Daoy (cell line): ENCODE data around the gene IL1R2. TPM values are rescaled to one million over a fixed set of nuclear protein-coding genes. Genes with fewer than 3 reads are reported as not detected.

ENCODE experiments used
- DNase-seq: peaks from one replicate; pipeline ENCODE4 v3.0.0-alpha.2; 2015; ENCODE audit warnings: low read depth
- total RNA-seq: library from RNA; depleted of rRNA; stranded (reverse); fragments of >200 nt; shearing (Covaris generic); gene quantifications from 2 replicates; pipeline ENCODE4 v1.2.3, GENCODE V29; 2014

The IL1R2 gene
- total RNA-seq, 1 experiment from 2014 or later, result not detected

GRCh38 chr2:101975171-101975870 lies 16.4 kb upstream of the IL1R2 start:
- no peak for DNase-seq

GRCh38 chr2:101976891-101977290 lies 14.9 kb upstream of the IL1R2 start:
- no peak for DNase-seq

DNA sequence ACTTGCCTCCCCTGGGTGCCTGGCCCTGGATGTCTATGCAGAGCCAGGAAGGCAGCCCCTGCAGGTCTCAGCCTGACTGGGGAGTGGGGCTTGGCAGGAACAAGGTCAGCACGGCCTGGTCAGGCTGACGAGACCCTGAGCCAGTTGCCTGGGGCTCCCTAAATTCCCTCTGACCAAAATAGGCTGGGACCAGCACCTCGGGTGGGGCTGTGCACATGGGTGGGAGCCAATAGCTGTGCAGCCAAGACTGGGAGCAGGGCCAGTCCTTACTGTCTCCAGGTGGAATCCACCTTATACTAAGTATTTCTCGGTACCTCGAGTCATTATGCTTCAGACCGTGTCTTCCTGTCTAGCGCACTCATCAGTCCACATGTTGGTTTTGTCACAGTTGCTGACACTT lies 11.4 kb upstream of the IL1R2 start:
- no peak for DNase-seq

- no peak for DNase-seq
Observed at GRCh38 chr2:101981066-101981465, 10.7 kb upstream of the IL1R2 start.

DNA sequence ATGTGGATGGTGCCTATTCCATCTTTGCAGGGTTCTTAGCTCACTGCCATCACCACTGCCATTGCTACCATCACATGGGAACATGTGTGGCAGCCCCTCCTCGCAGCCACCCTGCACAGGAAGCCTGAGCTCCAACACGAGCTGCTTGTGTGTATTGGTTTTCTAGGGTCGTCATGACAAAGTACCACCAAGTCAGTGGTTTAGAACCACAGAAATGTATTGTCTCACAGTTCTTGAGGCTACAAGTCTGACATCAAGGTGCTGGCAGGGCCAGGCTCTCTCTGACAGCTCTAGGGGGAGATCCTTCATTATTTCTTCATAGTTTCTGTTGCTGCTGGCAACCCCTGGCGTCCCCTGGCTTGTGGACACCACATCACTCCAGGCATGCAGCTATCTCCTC lies 10.3 kb upstream of the IL1R2 start:
- no peak for DNase-seq

DNA sequence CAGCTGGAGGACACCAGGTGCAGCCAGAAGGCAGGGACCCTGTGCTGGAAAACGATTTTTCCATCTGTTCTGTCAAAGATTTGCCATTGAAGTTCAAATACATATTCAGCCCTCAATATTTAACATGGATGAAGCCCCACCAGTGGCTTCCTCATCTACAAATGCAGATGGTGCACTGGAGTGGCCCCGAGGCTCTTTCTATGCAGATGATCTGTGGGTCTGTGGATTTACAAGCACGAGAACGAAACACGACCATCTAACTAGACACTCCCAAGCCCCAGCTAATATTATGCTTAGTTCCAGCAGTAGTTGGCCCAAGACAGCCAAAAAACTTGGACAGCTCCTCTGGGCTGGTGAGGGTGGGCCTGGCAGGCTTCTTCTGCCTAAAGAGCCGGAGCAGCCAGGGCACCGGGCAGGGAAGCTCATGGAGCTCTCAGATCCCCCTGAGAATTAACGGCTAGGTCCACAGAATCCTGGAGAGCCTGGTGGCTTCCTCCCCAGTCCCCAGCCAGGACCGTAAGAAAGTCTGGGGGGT lies 9.2 kb upstream of the IL1R2 start:
- DNase-seq, result no peak

- peak; percentile 28 for DNase-seq
Observed at GRCh38 chr2:101983486-101983885, 8.3 kb upstream of the IL1R2 start.

- no peak for DNase-seq
Observed at GRCh38 chr2:101983928-101984327, 7.8 kb upstream of the IL1R2 start.

GRCh38 chr2:101984656-101985055 lies 7.1 kb upstream of the IL1R2 start:
- no peak for DNase-seq

GRCh38 chr2:101985101-101985792 lies 6.5 kb upstream of the IL1R2 start:
- DNase-seq, result no peak

GRCh38 chr2:101985793-101986164 lies 6.0 kb upstream of the IL1R2 start:
- no peak for DNase-seq

- DNase-seq, result no peak
Observed at GRCh38 chr2:101986376-101986775, 5.4 kb upstream of the IL1R2 start.

DNA sequence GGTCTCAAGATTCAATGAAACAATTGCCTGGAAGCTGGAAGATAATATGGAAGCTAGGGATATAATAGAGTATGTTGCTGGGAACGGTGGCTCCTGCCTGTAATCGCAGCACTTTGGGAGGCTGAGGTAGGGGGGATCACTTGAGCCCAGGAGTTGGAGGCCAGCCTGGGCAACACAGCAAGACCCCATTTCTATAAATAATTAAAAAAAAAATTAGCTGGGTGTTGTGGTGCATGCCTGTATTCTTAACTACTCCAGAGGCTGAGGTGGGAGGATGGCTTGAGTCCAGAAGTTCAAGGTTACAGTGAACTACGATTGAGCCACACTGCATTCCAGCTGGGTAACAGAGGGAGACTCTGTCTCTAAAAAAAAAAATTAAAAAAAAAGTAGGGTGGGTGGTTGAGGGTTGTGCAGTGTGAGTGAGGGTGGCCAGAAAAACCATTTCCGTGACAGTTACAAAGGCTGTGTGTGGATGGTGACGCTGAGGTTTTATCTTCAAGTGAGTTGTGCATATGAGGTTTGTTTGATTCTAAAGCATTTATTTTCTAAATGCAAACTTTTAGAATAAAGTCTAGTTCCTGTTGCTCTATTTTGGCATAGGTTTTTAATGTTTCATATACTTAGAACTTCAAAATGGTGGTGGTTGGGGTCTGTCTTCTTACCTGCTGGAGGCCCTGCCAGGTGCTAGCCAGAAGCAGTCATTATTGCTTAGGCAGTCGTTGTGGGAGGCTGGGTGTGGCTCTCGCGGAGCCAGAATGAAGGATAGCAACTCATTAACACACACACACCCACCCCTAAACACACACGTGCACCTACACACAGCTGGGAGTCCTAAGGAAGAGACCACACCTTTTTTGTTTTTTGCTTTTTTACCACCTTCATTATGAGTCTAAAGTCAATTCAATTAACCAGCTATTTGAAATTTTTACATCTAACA lies 4.7 kb upstream of the IL1R2 start:
- no peak for DNase-seq

- DNase-seq, result no peak
Observed at GRCh38 chr2:101987832-101988231, 3.9 kb upstream of the IL1R2 start.

GRCh38 chr2:101988541-101988940 lies 3.2 kb upstream of the IL1R2 start:
- DNase-seq, result no peak

- DNase-seq, result no peak
Observed at GRCh38 chr2:101989740-101990460, 1.9 kb upstream of the IL1R2 start.

DNA sequence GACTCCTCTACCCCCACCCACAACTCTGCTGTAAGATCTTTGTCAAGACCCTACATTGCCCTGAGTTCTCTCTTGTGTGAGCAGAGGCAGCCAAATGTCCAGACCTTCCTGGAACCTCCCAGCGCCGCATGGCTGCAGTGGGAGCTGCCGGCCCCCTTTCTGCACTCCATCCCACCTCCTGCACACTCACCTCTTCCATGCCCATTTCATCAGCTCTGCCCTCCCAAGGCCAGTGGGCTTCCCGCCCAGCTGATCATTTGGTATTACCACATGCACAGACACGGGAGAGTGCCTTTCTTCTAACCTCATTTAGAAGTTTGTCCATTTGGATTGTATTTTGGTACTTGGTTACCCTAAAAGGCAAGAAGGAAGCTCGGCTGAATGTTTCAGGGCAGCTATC lies 2.0 kb downstream of the IL1R2 start:
- no peak for DNase-seq

- DNase-seq, result no peak
Observed at GRCh38 chr2:101995019-101995418, 3.3 kb downstream of the IL1R2 start.

GRCh38 chr2:101995804-101996203 lies 4.0 kb downstream of the IL1R2 start:
- DNase-seq, result no peak

DNA sequence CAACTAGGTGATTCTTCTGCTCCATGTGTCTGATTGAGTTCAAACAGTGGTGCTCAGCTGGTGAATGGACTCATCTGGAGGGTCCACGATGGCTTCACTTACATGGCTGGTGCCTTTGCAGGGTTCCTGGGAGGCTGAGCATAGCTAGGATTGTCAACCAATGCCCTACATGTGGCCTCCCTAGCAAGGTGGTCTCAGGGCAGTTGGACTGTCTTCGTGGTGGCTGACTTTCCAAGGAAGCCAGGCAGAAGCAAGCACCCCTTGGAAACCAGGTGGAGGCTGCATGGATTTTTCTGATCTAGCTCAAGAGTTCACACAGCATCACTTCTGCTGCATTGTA lies 6.8 kb downstream of the IL1R2 start:
- DNase-seq, result no peak

- no peak for DNase-seq
Observed at GRCh38 chr2:101998896-101999789, 7.4 kb downstream of the IL1R2 start.
